ENCODE measurements around the gene LTBP1. TPM values are rescaled to one million over a fixed set of nuclear protein-coding genes. Genes with fewer than 3 reads are reported as not detected.

The LTBP1 gene
- total RNA-seq, 2 donors from 2014 or later, result 19.4 to 23.1 TPM

DNA sequence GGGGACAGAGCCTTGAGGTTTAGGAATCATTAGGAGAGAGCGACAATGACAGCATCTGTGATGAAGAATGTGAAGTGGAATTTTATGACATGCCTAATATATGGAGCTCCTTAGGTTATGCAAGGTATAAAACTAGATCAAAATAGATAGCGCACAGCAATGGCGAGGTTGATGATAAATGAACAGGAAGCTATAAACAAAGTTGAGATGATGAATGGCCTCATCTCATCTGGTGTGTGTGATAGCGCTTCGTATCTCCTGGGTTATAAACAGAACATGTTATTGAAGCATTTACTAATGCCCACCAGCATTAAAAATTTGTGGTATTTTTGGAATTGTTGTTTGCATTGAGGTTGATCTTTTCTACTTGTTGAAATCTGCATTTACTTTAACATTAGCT lies 231.5 kb downstream of the LTBP1 start:
- no peak for DNase-seq
- H3K9me3 ChIP-seq, result no peaks in the 10 kb centered on the region
- H3K9ac ChIP-seq (ENCODE audit: low read depth in 2 of 2, low read length in 2 of 2), result no peak overlapping the region
- no peaks in the 10 kb centered on the region for H3K4me1 ChIP-seq
- TF ChIP-seq, protein P1, sequence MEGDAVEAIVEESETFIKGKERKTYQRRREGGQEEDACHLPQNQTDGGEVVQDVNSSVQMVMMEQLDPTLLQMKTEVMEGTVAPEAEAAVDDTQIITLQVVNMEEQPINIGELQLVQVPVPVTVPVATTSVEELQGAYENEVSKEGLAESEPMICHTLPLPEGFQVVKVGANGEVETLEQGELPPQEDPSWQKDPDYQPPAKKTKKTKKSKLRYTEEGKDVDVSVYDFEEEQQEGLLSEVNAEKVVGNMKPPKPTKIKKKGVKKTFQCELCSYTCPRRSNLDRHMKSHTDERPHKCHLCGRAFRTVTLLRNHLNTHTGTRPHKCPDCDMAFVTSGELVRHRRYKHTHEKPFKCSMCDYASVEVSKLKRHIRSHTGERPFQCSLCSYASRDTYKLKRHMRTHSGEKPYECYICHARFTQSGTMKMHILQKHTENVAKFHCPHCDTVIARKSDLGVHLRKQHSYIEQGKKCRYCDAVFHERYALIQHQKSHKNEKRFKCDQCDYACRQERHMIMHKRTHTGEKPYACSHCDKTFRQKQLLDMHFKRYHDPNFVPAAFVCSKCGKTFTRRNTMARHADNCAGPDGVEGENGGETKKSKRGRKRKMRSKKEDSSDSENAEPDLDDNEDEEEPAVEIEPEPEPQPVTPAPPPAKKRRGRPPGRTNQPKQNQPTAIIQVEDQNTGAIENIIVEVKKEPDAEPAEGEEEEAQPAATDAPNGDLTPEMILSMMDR (IDR thresholded peaks at IDR 0.05), result no peak
- H3K27me3 ChIP-seq, result no peaks in the 10 kb centered on the region
- no peaks in the 10 kb centered on the region for H3K36me3 ChIP-seq
- no peak overlapping the region for H3K27ac ChIP-seq
- no peak overlapping the region for H3K4me3 ChIP-seq
- intact Hi-C loops (cut with DNase I), result no loop called here

DNA sequence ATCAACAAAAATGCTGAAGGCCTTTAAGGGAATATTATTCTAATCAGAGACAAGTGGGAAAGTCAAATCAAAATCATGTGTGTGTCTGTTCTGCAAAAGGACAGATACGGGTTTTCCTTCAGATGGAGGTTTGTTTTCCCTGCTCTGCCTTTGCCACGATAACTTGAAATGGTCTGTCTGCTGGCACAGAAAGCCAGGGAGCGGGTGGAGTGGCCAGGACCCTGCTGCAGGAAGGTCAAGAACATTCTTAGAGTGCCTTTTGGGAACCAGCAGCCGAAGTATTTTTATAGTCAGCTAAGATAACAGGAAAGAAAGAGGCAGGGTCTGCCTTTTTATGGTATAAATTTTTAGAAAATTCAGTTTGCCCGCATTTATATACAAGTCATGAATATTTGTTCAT lies 234.2 kb downstream of the LTBP1 start:
- no peak for DNase-seq
- Histone ChIP-seq H3K27me3 (no peaks in the 10 kb centered on the region), H3K36me3 (no peaks in the 10 kb centered on the region), H3K9me3 (no peaks in the 10 kb centered on the region), H3K27ac (no peak overlapping the region), H3K4me1 (no peaks in the 10 kb centered on the region), H3K9ac (ENCODE audit: low read depth in 2 of 2, low read length in 2 of 2) (no peak overlapping the region), H3K4me3 (no peak overlapping the region)
- intact Hi-C loops (cut with DNase I), result no loop called here
- TF ChIP-seq, protein P1 (IDR thresholded peaks at IDR 0.05), result no peak

DNA sequence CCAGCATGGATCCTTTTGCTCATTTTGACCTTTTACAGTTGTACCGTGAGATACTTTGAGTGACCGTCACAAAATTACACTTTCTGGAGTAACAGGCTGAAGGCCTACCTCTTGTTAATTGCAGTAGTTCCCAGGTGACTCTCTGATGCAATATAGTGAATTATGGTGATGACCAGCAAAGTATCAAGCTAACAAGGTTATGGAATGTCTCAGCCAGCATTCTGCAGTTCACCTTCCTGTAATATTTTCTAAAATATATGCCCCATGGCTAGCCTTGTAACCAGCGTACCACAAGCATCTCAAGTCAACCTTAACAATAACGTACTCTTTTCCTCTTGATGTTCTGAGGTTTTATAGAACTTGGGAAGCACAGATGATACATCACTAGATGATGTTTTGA lies 234.7 kb downstream of the LTBP1 start:
- no peaks in the 10 kb centered on the region for H3K9me3 ChIP-seq
- no peak overlapping the region for H3K27ac ChIP-seq
- H3K27me3 ChIP-seq, result no peaks in the 10 kb centered on the region
- DNase-seq, result no peak
- no peak overlapping the region for H3K4me3 ChIP-seq
- no peaks in the 10 kb centered on the region for H3K4me1 ChIP-seq
- intact Hi-C loops (cut with DNase I), result no loop called here
- no peaks in the 10 kb centered on the region for H3K36me3 ChIP-seq
- no peak overlapping the region for H3K9ac ChIP-seq (ENCODE audit: low read depth in 2 of 2, low read length in 2 of 2)
- TF ChIP-seq, protein P1 (IDR thresholded peaks at IDR 0.05), result no peak

DNA sequence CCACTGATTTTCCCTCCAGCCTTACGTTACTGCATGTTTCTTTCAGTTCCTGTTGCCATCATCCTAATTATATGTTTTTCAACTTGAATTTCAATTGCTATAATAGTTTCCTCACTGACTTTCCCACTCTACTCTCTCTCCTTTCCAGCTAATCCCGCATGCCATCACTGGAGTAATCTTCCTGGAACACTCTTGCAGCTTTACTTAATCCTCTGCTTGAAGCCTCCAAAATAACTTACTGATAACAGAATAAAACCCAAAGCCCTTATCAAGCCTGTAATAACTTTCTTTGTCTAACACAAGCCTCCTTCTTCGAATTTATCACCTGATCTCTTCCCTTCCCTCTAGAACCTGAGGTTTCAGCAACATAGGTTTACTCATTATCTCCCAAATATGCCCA lies 237.3 kb downstream of the LTBP1 start:
- no peak overlapping the region for H3K4me3 ChIP-seq
- no peaks in the 10 kb centered on the region for H3K4me1 ChIP-seq
- TF ChIP-seq, protein P1 (IDR thresholded peaks at IDR 0.05), result no peak
- no peaks in the 10 kb centered on the region for H3K27me3 ChIP-seq
- DNase-seq, result no peak
- no peak overlapping the region for H3K27ac ChIP-seq
- no peaks in the 10 kb centered on the region for H3K9me3 ChIP-seq
- intact Hi-C loops (cut with DNase I), result no loop called here
- no peak overlapping the region for H3K9ac ChIP-seq (ENCODE audit: low read depth in 2 of 2, low read length in 2 of 2)
- no peaks in the 10 kb centered on the region for H3K36me3 ChIP-seq

DNA sequence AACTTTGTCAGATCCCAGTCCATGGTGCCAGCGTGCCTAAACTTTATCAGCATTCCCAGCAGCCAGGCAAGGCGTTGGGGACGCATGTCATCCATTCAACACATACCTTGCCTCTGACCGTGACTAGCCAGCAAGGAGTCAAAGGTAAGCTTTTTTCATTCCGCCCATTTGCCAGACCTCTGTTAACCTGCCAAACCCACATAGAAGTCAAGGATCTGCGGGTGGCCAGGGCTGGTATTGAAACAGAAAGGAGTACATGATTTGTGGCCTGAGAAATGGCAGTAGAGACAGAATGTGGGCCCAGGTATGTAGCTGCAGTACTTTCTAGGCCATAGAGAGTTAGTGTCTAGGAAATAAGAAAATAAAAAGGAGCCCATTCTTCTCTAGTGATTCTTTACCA lies 240.2 kb downstream of the LTBP1 start:
- Histone ChIP-seq H3K36me3 (no peaks in the 10 kb centered on the region), H3K27me3 (no peaks in the 10 kb centered on the region), H3K27ac (no peak overlapping the region), H3K4me1 (no peaks in the 10 kb centered on the region), H3K9ac (ENCODE audit: low read depth in 2 of 2, low read length in 2 of 2) (no peak overlapping the region), H3K4me3 (no peak overlapping the region), H3K9me3 (no peaks in the 10 kb centered on the region)
- intact Hi-C loops (cut with DNase I), result no loop called here
- TF ChIP-seq, protein P1 (IDR thresholded peaks at IDR 0.05), result no peak
- DNase-seq, result no peak

DNA sequence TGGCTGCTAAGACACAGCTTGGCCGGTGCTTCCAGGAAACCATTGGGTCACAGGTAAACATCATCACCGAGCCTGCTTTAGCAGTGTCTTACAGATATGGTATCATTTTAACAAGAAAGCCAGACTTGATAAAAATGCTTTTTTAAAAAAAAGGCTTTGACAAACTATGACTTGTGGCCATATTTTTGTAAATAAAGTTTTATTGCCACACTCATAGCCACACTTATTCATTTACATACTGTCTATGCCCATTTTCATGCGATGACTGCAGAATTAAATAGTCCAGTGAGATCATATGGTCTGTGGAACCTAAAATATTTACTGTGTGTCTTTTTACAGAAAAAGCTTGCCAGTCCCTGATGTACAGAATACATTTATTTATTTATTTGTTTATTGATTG lies 242.0 kb downstream of the LTBP1 start:
- Histone ChIP-seq H3K36me3 (no peaks in the 10 kb centered on the region), H3K4me1 (no peaks in the 10 kb centered on the region), H3K4me3 (no peak overlapping the region), H3K9me3 (no peaks in the 10 kb centered on the region), H3K27me3 (no peaks in the 10 kb centered on the region), H3K9ac (ENCODE audit: low read depth in 2 of 2, low read length in 2 of 2) (no peak overlapping the region), H3K27ac (no peak overlapping the region)
- TF ChIP-seq, protein P1 (IDR thresholded peaks at IDR 0.05), result no peak
- intact Hi-C loops (cut with DNase I), result no loop called here
- DNase-seq, result no peak
